Left lung (tissue), 14 donors: ENCODE data around the gene FNBP1L. TPM values are rescaled to one million over a fixed set of nuclear protein-coding genes. Genes with fewer than 3 reads are reported as not detected.

ENCODE experiments used
- ATAC-seq: fragments of 200-7000 bp; cut with Tn5 transposase; one replicate; pipeline ENCODE4 v1.9.1; 2020; ENCODE audit warnings: moderate library complexity
- DNase-seq, 4 donors: peaks; one replicate each; pipeline ENCODE4 v3.0.0-alpha.2; 2013 to 2020
- H3K27ac ChIP-seq, 2 donors: fragments of 200-600 bp; sonication (generic) in 1 of 2; one replicate each; pipeline versions ENCODE4 v1.5.0 to v1.8.0; 2020 to 2021
- H3K27me3 ChIP-seq, 2 donors: fragments of 200-600 bp; sonication (generic) in 1 of 2; one replicate each; pipeline versions ENCODE4 v1.5.0 to v1.8.0; 2020 to 2021
- H3K36me3 ChIP-seq, 2 donors: fragments of 200-600 bp; sonication (generic) in 1 of 2; one replicate each; pipeline versions ENCODE4 v1.5.0 to v1.8.0; 2020 to 2021
- H3K4me1 ChIP-seq, 2 donors: fragments of 200-600 bp; one replicate each; pipeline ENCODE4 v1.8.0; 2021
- H3K4me3 ChIP-seq, 2 donors: fragments of 200-600 bp; sonication (generic) in 1 of 2; one replicate each; pipeline versions ENCODE4 v1.5.0 to v1.8.0; 2020 to 2021; ENCODE audit warnings: mild to moderate bottlenecking in 1 of 2
- H3K9me3 ChIP-seq, 2 donors: fragments of 200-600 bp; sonication (generic) in 1 of 2; one replicate each; pipeline versions ENCODE4 v1.5.0 to v1.8.0; 2020 to 2021
- intact Hi-C, 2 donors: fragments of 100-400 bp; cut with DNase I; formaldehyde crosslinking; loops; one replicate each; pipeline versions ENCODE4 v1.11.2 to v1.14.2; 2022
- long read RNA-seq, 12 donors: library from polyadenylated mRNA in 2 of 12; unstranded in 2 of 12; transcript quantifications; one replicate each; pipeline ENCODE4 v2.0.0 and lab custom pipeline, GENCODE V29; 2019 to 2026
- polyA plus RNA-seq, 6 donors: library from polyadenylated mRNA; unstranded; fragments of 120-200 nt; gene quantifications; one replicate each; pipeline ENCODE4 v1.2.1, GENCODE V29; 2013; ENCODE audit not compliant: insufficient read length in 6 of 6
- total RNA-seq, 2 donors: library from RNA; stranded (reverse); fragmentation: NEBNext Ultra II Directional; extraction: Animal tissue kit (Norgen Biotek cat#: 25700); gene quantifications; one replicate each; pipeline ENCODE4 v1.2.1, GENCODE V29; 2021
- TF ChIP-seq, protein P1 (sequence below), 2 donors: fragments of 200-600 bp; sonication (generic) in 1 of 2; IDR thresholded peaks; one replicate each; pipeline versions ENCODE4 v1.5.0 to v1.8.0; 2021; ENCODE audit warnings: antibody characterized with exemption in 2 of 2
- donor health status: DM: no; HTN: yes; CAD: no.
- donor health status: DM: no; HTN: no; CAD: no.

The FNBP1L gene
- total RNA-seq, result 10 to 100 TPM; 26.9 to 50.5 TPM
- polyA plus RNA-seq, result 100 to 1,000 TPM; 104 to 126 (median 119) TPM
- long read RNA-seq, donor 1, full-length matches to known transcripts, result 20 of 80 reads
- long read RNA-seq, donor 1, partial matches to known transcripts, result 60 of 80 reads
- long read RNA-seq, donor 1, other reads (novel, unspliced or antisense), result 0 of 80 reads
- long read RNA-seq, donor 2, full-length matches to known transcripts, result 8 of 62 reads
- long read RNA-seq, donor 2, partial matches to known transcripts, result 54 of 62 reads
- long read RNA-seq, donor 2, other reads (novel, unspliced or antisense), result 0 of 62 reads
- long read RNA-seq, donor 3, full-length matches to known transcripts, result 10 of 28 reads
- long read RNA-seq, donor 3, partial matches to known transcripts, result 18 of 28 reads
- long read RNA-seq, donor 3, other reads (novel, unspliced or antisense), result 0 of 28 reads
- long read RNA-seq, donor 4, full-length matches to known transcripts, result 2 of 19 reads
- long read RNA-seq, donor 4, partial matches to known transcripts, result 15 of 19 reads
- long read RNA-seq, donor 4, other reads (novel, unspliced or antisense), result 2 of 19 reads
- long read RNA-seq, donor 5, full-length matches to known transcripts, result 9 of 38 reads
- long read RNA-seq, donor 5, partial matches to known transcripts, result 29 of 38 reads
- long read RNA-seq, donor 5, other reads (novel, unspliced or antisense), result 0 of 38 reads
- long read RNA-seq, donor 6, full-length matches to known transcripts, result 8 of 38 reads
- long read RNA-seq, donor 6, partial matches to known transcripts, result 30 of 38 reads
- long read RNA-seq, donor 6, other reads (novel, unspliced or antisense), result 0 of 38 reads
- long read RNA-seq, donor 7, full-length matches to known transcripts, result 8 of 8 reads
- long read RNA-seq, donor 7, partial matches to known transcripts, result 0 of 8 reads
- long read RNA-seq, donor 7, other reads (novel, unspliced or antisense), result 0 of 8 reads
- long read RNA-seq, donor 8, full-length matches to known transcripts, result 15 of 32 reads
- long read RNA-seq, donor 8, partial matches to known transcripts, result 17 of 32 reads
- long read RNA-seq, donor 8, other reads (novel, unspliced or antisense), result 0 of 32 reads
- long read RNA-seq, donor 9, result 0 reads
- long read RNA-seq, donor 10, partial matches to known transcripts, result 5 of 5 reads
- long read RNA-seq, donor 10, other reads (novel, unspliced or antisense), result 0 of 5 reads
- long read RNA-seq, donor 11, transcript FNBP1L-203 (15 exons, 3,889 nt), result major isoform, 12 of 62 reads
- long read RNA-seq, donor 11, partial matches to known transcripts, result 48 of 62 reads
- long read RNA-seq, donor 11, other reads (novel, unspliced or antisense), result 0 of 62 reads
- long read RNA-seq, donor 12, full-length matches to known transcripts, result 18 of 51 reads
- long read RNA-seq, donor 12, partial matches to known transcripts, result 33 of 51 reads
- long read RNA-seq, donor 12, other reads (novel, unspliced or antisense), result 0 of 51 reads

DNA sequence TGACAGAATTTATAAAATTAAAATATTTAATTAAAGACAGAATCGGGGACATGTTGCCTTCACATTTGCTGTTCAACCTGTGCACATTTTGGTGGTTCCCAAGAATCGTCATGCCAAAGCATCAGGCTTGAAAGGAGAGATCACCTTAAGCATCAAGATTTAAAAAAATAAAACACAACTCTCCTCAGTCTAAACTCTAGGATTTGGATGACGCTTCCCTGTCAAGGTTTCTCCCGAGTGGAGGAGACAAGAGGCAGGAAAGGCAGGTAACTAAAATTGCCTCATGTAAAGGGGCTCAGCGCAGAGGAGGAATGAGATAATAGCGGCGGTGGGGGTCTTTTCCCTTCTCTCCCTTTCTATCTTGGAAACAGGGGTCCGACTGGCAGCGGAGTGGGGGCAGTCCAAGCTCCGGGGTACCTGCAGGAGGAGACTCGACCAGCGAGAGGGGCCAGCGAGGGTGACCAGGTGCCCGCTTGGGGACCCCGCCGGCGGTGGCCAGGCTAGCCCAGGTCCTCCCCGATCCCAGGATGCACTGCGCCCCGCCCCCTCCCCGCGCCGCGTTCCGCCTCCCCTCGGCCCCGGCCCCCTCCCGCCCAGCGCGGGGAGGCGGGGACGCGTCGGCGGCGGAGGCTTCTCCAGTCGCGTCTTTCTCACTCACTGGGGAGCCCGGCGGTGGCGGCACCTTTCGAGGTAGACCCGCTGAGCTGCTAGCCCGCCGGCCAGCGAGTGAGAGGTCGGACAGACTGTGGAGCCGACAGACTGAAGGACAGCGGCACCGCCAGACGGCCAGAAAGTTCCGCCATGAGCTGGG lies at the start of gene FNBP1L:
Gene FNBP1L (plus strand): TSS at position 638 of the 811 bp plus-strand sequence. CDS start 164 bp downstream, at position 802.
- no peaks in the 10 kb centered on the region for H3K36me3 ChIP-seq
- no peaks in the 10 kb centered on the region for H3K9me3 ChIP-seq
- H3K27ac ChIP-seq, result peak within 1 kb of the TSS; percentile 88 to 89
- TF ChIP-seq, protein P1, sequence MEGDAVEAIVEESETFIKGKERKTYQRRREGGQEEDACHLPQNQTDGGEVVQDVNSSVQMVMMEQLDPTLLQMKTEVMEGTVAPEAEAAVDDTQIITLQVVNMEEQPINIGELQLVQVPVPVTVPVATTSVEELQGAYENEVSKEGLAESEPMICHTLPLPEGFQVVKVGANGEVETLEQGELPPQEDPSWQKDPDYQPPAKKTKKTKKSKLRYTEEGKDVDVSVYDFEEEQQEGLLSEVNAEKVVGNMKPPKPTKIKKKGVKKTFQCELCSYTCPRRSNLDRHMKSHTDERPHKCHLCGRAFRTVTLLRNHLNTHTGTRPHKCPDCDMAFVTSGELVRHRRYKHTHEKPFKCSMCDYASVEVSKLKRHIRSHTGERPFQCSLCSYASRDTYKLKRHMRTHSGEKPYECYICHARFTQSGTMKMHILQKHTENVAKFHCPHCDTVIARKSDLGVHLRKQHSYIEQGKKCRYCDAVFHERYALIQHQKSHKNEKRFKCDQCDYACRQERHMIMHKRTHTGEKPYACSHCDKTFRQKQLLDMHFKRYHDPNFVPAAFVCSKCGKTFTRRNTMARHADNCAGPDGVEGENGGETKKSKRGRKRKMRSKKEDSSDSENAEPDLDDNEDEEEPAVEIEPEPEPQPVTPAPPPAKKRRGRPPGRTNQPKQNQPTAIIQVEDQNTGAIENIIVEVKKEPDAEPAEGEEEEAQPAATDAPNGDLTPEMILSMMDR (IDR thresholded peaks at IDR 0.05), result no peak
- intact Hi-C loops, result no loop called here
- peaks cover 0 to 50% of the 10 kb centered on the region in 2 donors for H3K27me3 ChIP-seq
- ATAC-seq, result peak; percentile 90
- peak; percentile 78 to 90 (median 84) for DNase-seq
- peaks cover 0 to 23% of the 10 kb centered on the region in 2 donors for H3K4me1 ChIP-seq
- peak within 1 kb of the TSS; percentile 81 to 91 for H3K4me3 ChIP-seq

DNA sequence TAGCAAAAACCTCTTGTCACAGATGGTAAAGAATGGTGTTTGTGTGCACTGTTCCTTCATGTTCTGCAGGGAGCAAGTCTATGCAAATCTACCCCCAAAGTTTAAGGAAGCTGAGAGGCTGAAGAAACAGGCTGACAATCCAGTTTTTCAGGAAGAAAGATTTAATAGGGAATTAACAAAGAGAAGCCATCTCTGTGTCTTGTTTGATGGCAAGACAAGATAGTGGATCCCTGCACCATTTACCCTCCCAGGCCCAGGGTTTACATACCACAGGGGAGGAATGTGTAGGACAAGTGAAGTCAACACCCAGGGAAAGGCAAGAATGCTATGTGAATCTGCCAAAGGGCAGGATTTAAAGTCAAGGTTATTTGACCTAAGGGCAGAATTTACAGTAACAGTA lies 48.1 kb upstream of the FNBP1L start:
- intact Hi-C loops, result no loop called here
- H3K27ac ChIP-seq, result no peak overlapping the region
- ATAC-seq (no peak), DNase-seq (no peak)
- H3K4me3 ChIP-seq, result no peak overlapping the region
- H3K9me3 ChIP-seq, result no peaks in the 10 kb centered on the region
- no peaks in the 10 kb centered on the region for H3K27me3 ChIP-seq
- TF ChIP-seq, protein P1 (IDR thresholded peaks at IDR 0.05), result no peak
- H3K36me3 ChIP-seq, result no peaks in the 10 kb centered on the region
- H3K4me1 ChIP-seq, result no peaks in the 10 kb centered on the region

DNA sequence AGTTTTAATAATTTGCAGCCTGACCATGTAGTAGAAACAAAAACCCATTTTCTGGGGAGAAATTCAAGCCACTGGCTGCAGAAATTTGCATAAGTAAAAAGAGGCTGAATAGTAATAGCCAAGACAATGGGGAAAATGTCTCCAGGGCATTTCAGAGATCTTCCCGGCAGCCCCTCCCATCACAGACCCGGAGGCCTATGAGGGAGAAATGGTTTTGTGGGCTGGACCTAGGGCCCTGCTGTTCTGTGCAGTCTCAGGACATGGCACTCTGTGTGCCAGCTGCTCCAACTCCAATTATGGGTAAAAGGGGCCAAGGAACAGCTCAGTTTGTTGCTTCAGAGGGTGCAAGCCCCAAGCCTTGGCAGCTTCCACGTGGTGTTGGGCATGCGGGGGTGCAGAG lies 39.7 kb upstream of the FNBP1L start:
- H3K9me3 ChIP-seq, result no peaks in the 10 kb centered on the region
- ATAC-seq (no peak), DNase-seq (no peak)
- no peaks in the 10 kb centered on the region for H3K36me3 ChIP-seq
- no peak overlapping the region for H3K4me3 ChIP-seq
- H3K4me1 ChIP-seq, result no peaks in the 10 kb centered on the region
- TF ChIP-seq, protein P1 (IDR thresholded peaks at IDR 0.05), result no peak
- intact Hi-C loops, result no loop called here
- no peaks in the 10 kb centered on the region for H3K27me3 ChIP-seq
- H3K27ac ChIP-seq, result no peak overlapping the region

DNA sequence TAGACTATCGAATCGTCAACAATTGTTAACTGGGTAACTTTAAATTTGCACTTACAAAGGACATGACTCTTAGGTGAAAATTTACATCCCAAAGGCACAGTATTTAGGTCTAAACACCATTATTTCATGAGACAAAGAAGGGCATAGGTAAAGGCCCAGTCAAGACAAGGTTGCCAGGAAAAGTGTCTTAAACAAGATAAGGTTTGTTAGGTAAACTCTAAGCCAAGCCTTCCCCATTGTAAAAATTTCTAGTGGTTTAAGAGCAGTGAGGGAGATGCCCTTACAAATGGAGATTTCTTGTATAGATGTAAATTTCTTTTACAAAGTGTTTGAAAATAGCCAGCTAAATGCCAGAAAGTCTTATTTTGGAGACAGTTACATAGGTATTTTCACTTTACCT lies 36.9 kb upstream of the FNBP1L start:
- H3K4me1 ChIP-seq, result peaks cover 0 to 5% of the 10 kb centered on the region in 2 donors
- no peaks in the 10 kb centered on the region for H3K9me3 ChIP-seq
- H3K27ac ChIP-seq, result no peak overlapping the region
- no peaks in the 10 kb centered on the region for H3K36me3 ChIP-seq
- no peaks in the 10 kb centered on the region for H3K27me3 ChIP-seq
- DNase-seq (no peak), ATAC-seq (no peak)
- no peak overlapping the region for H3K4me3 ChIP-seq
- TF ChIP-seq, protein P1 (IDR thresholded peaks at IDR 0.05), result no peak
- intact Hi-C loops, result no loop called here
